HG03103 (cell line): ENCODE data around the gene GARNL3.

Experiments used
- ATAC-seq: cut with Tn5 transposase; IDR thresholded peaks from one replicate; pipeline ENCODE4 v1.9.1; 2021; ENCODE audit warnings: low read depth; ENCODE audit not compliant: unreplicated experiment

The GARNL3 gene

DNA sequence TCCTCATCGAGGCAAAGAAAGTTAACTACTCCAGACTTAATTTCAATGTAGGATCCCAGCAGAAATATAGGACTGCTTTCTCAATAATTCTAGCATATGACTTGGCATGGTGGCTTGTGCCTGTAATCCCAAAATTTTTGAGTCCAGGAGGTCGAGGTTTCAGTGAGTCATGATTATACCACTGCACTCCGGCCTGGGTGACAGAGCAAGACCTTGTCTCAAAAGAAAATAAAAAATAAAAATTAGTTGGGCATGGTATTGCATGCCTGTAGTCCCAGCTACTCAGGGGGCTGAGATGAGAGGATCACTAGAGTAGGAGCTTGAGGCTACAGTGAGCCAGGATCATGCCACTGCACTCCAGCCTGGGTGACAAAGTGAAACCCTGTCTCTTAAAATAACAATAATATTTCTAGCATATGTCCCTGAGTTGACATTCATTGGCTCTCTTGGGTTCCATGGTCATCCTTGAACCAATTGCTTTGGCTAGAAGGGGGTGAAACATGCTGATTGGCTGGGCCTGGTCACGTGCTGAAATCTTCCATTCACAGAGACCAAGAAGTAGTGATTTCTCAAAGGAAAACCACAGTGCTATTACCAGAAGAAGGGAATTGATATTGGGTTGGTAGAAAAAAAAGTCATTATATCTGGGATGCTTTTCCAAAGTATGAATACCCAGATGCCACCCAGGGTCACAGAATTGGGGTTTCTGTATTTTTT, 31.6 kb upstream of the GARNL3 start:
- no peak for ATAC-seq

DNA sequence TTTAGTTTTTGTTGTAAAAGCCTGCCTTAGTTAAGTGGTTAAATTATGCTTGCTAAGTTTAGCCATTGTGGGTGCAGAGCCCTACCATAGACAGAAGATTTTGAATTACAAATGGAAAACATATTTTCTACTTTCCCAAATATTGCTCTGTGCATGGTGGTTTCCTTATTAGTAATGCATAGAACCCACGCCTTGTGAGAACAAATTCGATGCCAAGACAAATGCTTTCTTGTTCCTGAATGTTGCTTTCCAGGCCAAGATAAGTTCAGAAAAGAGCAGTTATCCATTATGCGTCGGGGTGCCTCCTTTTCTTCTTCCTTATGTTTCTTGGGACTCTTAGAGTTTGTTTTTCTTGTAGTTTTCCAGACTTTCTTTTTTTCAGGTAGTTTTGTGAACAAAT, 31.0 kb upstream of the GARNL3 start:
- ATAC-seq: no peak

DNA sequence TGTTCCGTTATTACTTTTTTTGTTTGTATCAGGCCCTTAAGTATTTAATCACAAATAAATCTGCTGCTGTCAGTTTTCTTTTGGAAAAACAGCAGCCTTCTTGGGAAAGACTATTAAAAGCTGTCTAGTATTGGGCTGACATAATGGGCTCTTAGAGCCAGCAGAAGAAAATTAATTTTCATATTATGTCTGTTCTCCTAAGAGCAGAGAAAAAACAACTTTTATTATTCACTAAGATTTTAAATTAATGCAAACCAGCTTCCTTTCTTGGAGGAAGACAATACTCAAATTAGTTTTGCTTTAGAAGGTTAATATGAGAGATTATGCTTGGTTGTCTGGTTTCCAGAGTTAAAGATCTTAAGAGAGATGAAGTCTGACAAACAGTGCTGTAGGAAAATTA, 30.6 kb upstream of the GARNL3 start:
- no peak for ATAC-seq

DNA sequence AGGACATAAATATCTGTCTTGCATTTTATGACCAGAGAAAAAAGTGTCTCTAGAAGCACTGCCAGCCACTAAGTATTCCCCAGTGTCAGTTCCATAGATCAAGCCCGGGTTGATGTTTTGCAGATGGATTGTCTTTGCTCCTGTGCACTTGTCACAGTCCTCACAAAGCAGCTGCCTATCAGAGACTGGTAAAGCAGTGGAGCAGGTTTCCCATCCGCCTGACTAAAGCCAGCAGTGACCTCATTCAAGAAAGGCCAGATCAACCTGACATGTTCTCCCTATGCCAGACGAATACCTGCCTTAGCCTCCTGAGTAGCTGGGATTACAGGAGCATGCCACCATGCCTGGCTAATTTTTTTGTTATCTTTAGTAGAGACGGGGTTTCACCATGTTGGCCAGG, 26.8 kb upstream of the GARNL3 start:
- ATAC-seq: no peak

DNA sequence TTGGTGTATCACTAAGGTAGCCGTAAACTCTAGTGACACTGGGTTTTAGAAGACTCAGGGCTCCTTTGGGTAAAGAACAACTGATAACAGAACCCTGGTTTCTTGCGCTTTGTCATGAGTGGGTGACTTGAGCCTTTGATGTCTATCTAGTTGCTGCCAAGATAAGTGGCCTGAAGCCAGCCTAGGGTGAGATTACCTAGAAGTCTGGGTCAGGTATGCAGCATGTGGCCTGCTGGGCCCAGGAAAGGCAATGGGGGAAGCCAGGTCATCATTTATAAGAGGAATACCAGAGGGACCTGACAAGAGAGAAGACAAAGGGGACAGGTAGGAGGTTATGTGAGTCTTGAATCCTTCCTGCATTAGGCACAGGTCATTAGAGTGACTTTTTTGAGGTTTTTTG, 23.2 kb upstream of the GARNL3 start:
- no peak for ATAC-seq

DNA sequence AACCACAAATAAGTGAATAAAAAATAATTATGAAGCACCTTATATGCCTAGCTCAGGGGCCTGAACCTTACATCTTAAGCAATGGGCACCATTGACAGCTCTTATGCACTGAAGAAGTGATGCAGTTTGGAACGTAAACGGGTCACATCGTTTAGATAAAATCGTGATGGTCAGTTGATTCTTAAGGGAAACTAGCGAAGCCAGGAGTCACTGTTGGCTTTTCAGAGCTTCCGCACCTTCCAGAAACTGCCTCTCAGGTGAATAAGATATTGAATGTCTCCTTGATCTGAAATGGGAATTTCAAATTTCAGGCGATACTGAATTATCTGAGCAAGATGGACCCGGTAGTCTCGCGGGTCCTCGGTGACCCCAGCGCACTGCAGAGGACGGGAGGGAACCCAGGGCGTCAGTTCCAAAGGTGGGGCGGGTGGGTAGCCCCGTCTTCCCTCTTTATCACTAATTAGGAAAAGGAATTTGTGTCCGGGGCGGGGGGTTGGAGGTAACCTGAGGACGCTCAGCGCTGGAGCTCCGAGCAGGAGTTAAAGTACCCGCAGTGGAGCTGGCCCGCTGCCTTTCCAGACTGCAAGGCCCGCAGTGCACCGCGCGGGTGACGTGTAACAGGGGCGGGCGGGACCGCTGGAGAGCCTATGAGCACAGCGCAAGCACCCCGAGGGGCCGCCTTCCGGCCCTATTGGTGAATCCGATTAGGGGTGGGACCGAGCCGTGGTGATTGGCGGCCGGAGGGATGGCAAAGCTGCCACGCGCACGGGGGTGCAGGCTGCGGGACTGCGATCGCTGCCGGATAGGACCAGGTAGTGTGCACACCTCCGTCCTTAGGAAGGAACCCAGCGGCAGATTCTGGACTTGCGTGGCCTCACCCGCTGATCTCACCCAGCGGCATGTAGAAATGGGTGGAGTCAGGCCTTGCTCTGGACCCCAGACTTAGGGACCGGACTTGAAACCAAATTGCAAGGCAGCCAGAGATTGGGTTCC, 19.7 kb upstream of the GARNL3 start:
- ATAC-seq: peak; percentile 99

DNA sequence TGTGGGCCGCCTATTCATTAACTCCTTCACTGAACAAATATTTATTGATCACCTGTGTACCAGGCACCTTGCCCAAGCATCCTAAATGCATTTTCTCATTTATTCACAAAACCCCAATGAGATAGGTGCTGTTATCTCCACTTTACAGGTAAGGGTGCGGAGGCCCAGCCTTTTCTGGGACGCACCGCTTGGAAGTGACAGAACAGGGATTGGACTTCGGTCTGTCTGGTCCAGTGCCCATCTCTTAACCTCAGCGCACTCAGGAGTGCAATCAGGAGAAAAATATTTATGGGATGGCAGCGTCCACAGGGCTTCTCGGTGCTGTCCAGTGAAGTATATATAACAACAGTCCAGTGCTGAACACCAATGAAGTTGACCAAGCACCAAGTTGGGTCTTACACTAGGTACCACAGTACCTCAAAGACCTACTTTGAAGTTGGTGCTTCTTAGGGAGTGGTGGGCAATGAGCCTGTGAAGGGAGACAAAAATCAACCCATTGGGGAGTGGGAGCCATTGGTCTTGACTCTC, 18.9 kb upstream of the GARNL3 start:
- ATAC-seq: no peak

DNA sequence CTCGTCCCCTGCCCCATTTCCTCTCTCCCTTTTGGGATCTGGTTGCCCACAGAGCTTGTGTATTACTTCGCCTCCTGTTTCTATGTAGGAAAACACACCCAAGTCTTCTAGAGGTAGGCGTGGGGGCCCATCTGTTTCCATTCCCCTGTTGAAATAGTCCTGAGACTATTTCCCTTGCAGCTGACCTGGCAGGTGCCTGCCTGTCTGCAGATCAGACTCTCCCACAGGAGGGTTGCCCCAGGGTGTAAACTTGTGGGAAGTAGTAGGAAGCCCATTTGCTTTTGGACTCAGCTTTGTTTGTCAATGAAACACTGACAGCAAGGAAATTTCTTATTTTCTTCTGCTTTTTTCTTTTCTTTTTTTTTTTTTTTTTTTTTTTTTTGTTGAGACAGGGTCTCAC, 16.3 kb upstream of the GARNL3 start:
- ATAC-seq: no peak

DNA sequence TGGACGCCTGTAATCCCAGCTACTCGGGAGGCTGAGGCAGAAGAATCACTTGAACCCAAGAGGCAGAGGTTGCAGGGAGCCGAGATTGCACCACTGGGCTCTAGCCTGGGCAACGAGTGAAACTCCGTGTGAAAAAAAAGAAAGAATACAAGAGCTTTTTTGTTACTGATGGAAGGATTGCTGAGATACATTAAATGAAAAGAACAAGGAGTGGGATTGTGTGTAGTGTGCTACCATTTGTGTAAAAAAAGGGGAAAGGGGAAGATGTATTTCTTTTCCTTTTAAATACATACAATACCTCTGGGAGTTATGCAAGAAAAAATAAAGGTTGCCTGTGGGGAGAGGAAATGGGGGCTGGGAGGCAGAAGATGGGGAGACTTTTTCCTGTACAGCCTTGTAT, 14.7 kb upstream of the GARNL3 start:
- no peak for ATAC-seq

DNA sequence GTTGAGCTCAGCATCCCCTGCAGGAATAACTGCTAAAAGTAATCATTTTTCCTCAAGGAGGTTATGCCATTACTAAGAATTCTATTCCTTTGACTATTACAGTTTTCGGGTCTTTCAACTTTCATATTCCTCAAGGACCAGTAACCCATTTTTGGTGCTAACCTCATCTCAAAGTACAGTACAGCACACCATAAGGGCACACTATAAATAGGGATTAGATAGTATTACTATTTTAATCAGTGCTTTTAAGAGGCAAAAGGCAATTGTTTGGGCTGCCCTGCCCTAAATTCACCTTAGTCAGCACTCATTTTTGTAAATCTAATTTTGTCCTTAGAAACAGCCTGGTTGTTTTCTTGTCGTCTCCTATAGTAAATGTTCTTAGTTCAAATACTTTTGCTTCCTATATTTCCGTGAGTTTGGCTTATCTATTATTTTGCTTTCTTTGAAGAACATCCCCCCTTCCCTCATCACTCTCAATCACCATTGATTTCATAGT, 13.6 kb upstream of the GARNL3 start:
- ATAC-seq: no peak

DNA sequence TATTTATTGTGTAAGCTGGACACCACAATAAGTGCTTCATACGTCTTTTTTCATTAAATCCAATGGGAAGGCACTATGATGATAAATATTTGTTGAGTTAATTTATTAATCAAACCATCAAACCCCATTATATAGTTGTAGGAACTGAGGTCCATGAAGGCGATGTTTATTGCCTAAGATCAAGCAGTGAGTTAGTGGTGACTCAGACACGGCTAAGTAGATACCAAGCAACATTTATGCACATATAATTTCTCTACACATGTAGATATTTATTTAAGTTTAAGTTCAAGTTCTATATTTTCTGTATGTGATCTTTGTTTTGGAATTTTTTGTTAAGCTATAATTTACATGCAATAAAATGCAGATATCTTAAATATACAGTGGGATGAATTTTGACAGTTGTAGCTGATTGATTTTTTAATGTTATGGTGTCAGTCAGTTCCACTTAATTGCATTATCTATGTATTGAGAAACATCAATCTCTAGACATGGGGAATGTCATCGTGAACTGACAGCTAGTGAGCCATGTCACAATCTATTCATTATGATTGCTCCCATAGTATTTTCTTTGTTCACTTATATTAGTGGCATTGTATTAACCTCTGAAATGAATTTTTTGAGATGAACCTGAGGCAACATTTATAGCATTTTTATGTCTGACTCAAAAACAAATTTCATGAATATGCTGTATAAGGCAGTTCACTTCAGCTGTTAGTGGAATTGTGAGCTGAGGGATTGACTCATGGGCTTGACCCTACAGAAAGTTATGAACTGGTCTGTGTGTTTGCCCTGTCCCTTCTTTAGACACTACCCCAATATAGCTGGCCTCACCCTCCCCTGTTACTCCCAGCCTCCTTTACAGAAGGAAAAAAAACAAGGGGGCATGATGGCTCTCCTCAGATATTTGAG, 11.9 kb upstream of the GARNL3 start:
- no peak for ATAC-seq

DNA sequence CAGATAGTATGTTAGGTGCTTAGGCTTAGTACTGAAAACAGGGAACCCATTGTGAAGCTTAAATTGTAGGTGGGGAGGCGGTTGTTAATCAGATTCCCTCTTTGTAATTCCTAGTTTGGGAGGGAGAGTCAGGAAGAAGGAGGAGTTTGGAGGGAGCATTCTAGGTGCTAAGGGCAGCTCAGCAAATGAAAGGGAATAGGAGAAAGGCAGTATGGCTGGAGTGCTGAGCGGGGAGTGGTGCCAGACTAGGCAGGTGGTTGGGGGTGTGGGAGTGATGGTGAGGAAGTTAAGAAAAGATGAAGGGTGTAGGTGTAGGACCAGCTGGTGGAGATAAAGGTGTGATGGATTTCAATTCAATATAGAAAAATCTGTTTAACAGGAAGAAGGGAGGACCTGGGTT, 11.1 kb upstream of the GARNL3 start:
- ATAC-seq: no peak

DNA sequence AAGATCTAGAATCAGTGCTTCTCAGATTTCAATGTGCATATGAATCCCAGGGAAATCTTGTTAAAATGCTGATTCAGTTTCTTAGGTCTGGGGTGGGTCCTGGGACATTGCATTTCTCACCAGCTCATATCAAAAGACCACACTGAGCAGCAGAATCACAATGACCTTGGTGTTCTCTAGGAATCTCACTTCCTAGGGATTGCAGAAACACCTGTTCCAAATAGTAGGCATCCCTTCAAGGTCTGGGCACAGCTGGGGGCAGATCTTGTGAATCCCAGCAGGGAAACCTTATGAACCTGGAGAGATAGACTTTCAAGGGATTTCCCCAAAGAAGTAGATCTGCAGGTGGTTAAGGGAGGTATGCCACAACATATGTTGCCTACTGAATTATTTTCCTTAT, 8.9 kb upstream of the GARNL3 start:
- no peak for ATAC-seq

DNA sequence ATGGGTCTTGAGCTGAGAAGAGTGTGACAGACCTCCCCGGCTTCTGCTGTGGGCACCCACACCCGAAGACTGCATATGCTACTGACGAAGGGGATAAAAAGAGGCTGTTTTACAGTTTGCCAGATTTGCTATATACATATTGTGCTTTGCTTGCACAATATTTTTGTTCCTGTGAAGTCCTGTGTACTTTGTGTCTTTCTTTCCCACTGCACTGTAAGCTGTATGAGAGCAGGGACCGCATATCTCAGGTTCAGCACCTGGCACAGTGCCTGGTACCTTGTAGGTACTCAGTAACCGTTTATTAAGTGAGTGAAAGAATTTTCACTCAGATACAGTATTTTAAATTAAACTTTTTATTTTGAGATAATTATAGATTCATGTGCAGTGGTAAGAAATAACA, 8.2 kb upstream of the GARNL3 start:
- no peak for ATAC-seq

DNA sequence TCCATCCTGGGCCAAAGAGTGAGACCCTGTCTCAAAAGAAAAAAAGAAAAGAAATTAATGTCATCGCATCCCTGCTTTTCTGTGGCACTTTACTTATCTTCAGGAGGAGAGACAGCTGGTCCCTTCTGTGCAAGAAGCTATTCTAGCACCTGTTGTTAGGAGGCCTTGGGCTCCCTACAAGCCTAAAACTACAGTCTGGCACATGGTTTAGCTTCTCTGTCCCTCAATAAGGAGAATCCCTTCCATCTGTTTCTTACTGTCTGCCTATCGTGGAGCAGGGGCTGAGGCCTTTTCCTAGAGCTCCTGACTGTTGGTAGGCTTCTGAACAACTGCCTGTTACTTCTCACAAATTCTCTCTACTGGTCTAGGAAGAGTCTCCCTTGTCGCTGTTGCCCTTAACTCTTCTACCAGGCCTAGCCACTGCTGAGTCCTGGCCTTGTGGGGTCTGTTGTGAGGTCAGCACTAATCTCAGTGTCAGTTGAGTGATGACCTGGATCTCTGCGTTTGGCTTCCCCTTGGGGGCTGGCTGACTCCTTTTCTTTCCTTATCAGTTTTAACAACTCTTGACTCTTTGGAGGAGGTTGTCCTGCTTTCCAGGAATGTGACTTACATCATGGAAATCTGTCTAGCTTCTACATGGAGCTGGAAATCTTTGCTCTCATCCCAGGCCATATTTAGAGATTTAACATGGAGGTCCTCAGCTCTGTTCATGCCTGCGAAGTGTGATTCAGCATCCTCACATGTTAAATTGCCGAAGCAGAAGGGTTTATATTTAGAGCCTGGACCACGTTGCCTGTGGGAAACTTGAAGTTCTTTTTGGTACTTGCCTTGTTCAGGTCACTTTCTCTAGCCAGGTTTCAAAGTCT, 5.7 kb upstream of the GARNL3 start:
- no peak for ATAC-seq

DNA sequence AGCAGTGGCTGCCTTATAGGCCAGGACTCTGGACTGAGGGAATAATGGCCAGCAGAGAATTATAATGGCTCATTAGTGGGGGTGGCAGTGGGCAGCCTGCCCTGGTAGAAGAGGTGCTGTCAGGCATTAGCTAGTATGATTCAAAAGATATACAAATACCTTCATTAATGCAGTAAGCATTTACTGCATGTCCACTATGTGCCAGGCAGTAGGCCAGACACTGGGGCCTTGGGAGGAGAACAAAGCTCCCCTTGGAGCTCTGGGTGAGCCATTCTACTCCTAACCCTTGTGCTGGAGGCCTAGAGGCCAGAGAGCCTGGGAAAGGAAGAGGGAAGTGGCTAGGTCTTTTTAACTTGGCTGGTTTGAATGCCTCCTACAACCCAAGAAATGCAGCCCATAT, 2.0 kb upstream of the GARNL3 start:
- ATAC-seq: no peak

DNA sequence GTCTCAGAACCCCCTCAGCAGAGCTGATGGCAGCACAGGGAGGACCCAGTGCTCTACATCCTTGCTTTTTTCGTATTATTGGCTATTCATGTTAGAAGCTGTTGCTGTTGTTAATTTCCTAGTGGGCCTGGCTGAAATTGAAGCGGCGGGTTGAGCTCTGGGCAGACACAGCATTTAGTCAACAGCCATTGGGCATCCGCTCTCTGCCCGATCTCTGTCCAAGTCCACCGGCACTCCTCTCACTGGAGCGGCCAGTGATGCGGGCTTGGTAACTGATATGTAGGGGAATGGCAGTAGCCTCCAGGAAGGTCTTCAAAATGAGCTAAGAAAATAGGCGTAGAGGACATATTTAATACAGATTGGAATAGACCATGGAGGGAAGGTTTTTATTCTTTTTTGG, 1.3 kb upstream of the GARNL3 start:
- ATAC-seq: no peak

DNA sequence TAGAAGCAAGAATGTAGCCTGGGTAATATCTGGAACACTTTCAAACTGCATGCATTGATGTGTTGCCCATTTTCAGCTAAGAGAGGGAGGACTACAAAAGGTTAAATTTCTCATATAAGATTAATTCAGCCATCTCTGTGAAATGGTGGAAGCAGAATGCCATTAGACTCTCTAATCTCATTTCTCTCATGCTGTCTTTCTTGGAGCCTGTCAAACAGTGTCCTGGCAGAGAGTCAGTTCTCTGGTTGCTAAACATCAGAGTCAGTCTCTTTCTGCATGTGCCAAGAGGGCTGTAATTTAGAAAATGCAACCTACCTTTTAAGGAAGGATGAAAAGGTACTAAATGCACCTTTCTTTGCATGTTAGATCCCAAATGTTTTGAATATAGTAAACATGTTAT, 910 bp upstream of the GARNL3 start:
- no peak for ATAC-seq

DNA sequence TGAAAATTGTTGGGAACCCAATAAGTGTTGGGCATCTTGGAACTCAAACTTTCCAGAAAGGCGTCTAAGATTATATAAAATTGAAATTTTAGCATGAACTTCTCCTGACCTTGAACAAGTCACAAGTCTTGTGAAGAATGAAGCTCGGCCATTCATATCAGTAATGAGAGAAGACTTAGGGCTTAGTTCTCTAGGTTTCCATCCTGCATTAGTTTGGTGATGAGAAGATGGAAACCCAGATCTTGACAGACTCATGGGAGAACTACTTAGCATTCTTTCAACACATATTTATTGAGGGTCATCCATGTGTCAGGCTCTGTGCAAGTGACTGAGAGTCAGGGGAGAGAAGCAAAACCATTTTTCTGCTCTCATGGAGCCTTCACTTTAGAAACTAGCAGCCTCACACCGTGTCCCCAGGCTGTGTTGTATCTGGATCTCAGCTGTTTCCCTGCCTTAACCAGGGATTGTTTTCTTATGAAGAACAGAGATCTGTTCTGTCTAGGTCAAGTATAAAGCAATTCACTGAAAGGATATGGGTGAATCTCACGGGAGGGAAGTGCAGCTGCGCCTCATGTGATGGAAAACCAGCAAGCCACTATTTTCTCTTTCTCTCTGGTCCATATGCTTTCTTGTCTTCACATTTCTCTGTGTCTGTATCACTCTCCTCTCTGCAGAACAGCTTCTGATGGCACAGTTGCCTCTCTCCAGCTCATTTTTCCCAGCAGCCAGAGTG, 3.4 kb downstream of the GARNL3 start:
- ATAC-seq: no peak
